Activated T-cell treated with anti-CD3 and anti-CD28 coated beads for 1 hour (primary cell): Measurements from ENCODE around the gene SLC22A1.
"Not testable (repeated sequence)": the region's sequence is repeated elsewhere in the genome, so short reads cannot be mapped to it uniquely, and the experiment has no call there.

Source experiments
- DNase-seq: peaks from one replicate; pipeline ENCODE4 v3.0.0-alpha.2; 2020; ENCODE audit warnings: low read depth

The SLC22A1 gene

DNA sequence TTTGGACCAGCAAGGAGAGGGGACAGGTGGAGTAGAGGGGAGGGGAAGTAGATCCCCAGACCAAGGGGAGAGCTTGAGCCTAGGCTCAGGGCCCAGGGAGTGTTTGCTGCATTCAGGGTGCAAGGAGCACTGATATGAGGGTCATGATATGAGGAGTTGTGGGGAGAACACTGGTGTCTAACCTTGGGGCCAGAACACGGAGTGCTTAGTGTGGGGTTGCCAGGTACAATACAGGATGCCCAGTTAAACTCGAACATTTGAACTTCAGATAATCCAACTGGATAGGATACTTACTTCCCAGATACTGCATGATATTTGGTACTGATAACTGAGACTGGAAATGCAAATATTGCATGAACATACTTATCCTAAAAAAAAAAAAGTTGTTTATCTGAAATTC, 2.4 kb downstream of the SLC22A1 start:
- no peak for DNase-seq

DNA sequence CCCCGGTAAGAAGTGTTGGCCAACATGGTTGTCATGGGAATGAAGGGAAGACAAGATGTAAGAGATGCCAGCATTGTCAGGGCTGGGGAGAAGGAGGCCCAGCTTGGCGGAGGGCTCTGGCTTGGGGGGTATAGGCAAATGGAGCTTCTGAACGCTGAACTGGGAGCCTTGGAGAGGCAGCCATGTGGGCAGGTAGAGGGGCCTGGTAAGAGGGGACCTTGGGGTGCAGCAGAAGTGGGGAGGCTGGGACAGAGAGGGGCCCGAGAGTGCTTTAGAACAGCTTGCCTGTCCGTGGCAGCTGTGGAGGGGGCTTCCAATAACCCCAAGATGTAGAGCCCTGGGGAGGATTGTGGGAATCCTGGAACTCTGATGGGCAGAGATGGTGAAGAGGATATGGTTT, 3.0 kb downstream of the SLC22A1 start:
- DNase-seq: no peak

- not testable (repeated sequence) for DNase-seq
Observed at GRCh38 chr6:160125105-160125504, 3.5 kb downstream of the SLC22A1 start.

GRCh38 chr6:160127270-160128124, 5.9 kb downstream of the SLC22A1 start:
- no peak for DNase-seq

GRCh38 chr6:160128125-160128683, 6.6 kb downstream of the SLC22A1 start:
- DNase-seq: no peak

- DNase-seq: no peak
Observed at GRCh38 chr6:160128879-160129516, 7.4 kb downstream of the SLC22A1 start.

GRCh38 chr6:160129881-160130615, 8.4 kb downstream of the SLC22A1 start:
- DNase-seq: no peak

GRCh38 chr6:160130729-160131484, 9.3 kb downstream of the SLC22A1 start:
- no peak for DNase-seq

GRCh38 chr6:160131636-160132296, 10.2 kb downstream of the SLC22A1 start:
- no peak for DNase-seq

DNA sequence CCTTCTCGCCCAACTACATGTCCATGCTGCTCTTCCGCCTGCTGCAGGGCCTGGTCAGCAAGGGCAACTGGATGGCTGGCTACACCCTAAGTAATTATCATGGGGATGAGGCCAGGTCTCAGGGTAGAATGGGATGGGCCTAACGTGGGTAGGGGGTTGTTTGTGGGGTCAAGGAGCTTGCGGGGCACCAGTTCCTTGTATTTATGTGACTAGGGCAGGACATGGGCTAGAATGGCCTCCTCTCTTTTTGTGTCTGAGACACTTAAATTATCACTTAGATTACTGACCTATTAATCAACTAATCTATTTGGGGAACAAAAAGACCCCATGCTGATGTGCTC, 10.7 kb downstream of the SLC22A1 start:
- DNase-seq: no peak

DNA sequence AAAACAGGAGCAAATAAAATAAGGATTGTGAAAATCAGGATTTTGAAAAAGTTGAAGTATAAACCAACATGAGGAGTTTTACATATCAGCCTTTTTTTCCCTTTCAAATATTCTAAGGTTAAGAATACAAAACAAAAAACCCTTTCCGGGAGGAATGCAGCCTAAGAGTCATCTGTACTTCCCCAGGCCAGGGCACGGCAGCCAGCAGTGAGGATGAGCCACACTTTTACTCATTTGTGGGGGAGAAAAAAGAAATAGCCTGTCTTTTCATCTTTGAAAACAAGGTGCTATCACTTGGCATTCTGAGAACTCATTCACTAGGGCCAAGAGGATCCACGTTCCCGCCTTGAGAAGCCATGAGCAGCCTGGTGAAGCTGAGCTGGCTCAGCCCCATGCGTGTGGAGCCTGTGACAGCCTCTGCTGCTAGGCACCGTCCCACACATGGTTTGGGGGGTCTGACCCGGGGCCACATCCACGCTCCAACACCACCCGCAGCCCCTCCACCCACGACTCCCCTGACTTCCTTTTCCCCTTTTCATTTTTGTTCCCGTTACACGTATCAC, 11.2 kb downstream of the SLC22A1 start:
- DNase-seq: no peak

DNA sequence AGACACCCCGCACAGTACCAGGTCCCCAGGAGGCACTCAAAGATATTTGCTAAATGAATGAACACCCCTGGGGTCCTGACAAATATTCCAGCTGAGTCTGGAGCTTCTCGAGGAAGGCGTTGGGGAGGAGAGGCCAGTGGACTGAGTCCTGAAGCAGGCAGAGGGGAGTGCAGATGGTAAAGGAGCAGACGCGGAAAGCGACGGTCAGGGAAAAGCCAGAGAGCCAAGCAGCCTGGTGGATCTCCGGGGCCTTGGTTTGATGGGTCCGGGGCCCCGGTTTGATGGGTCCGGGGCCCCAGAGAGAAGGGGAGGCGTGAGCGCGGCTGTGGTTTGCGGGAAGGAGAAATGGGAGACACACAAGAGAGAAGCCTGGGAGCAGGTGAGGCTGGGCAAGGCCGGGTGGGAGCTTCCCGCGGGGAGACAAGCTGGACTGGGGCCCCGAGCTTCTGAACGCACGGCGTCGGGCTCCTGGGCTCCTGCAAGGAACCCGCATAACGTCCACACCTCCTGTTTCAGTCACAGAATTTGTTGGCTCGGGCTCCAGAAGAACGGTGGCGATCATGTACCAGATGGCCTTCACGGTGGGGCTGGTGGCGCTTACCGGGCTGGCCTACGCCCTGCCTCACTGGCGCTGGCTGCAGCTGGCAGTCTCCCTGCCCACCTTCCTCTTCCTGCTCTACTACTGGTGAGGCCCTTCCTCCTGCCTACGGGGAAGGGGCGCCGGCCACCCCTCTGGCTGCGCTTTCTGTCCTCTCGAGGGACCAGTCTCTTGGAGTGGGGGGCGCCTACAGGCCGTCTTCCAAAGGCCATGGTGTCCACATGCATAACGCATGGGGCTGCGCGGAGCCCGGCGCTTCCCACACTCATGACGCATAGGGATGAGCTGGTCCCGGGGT, 12.1 kb downstream of the SLC22A1 start:
- no peak for DNase-seq

DNA sequence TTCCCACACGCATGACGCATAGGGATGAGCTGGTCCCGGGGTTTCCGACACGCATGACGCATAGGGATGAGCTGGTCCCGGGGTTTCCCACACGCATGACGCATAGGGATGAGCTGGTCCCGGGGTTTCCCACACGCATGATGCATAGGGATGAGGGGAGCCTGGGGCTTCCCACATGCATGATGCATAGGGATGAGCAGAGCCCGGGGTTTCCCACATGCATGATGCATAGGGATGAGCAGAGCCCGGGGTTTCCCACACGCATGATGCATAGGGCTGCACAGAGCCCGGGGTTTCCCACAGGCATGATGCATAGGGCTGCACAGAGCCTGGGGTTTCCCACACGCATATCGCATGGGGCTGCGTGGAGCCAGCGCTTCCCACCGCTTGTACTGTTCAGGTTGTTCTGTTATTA, 12.7 kb downstream of the SLC22A1 start:
- DNase-seq: not testable (repeated sequence)

GRCh38 chr6:160134779-160135547, 13.3 kb downstream of the SLC22A1 start:
- DNase-seq: no peak

DNA sequence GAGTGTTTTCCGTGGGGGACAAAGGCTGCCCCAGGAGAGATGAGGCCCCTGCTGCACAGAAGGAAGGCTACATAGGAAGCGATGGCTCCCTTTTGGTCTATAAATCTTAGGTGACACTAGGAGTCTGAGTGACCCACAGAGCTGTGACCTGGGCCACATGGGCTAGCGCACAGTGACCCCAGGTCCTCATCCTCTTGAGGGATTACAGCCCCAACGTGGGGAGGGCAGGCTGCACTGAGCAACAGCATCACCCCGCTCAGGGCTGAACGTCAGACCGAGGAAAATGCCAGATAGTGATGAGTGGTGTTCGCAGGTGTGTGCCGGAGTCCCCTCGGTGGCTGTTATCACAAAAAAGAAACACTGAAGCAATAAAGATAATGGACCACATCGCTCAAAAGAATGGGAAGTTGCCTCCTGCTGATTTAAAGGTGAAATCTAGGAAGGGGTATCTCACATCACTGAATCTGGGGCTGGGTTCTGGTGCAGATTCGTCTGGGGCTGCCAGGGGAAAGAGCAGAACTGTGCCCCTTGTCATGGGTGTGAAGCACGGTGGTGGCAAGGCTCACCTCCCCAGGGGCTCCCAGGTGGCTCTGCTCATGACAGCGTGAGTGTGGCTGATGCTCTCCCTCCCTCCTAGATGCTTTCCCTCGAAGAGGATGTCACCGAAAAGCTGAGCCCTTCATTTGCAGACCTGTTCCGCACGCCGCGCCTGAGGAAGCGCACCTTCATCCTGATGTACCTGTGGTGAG, 14.5 kb downstream of the SLC22A1 start:
- no peak for DNase-seq

GRCh38 chr6:160137130-160137988, 15.7 kb downstream of the SLC22A1 start:
- no peak for DNase-seq
